GM18517 (cell line): ENCODE results near the gene FDXR.

Source experiments
- ATAC-seq: cut with Tn5 transposase; IDR thresholded peaks from one replicate; pipeline ENCODE4 v1.9.1; 2021; ENCODE audit warnings: mild to moderate bottlenecking, moderate library complexity; ENCODE audit not compliant: unreplicated experiment

FDXR gene

GRCh38 chr17:74859459-74860228 is 13.2 kb downstream of the FDXR start, which contains the start of gene GRIN2C:
TSS of gene GRIN2C (minus strand) at chr17:74859885. CDS start at chr17:74855092, 4,793 bp downstream.
- ATAC-seq: no peak

- ATAC-seq: no peak
These were observed 13.9 kb downstream of the FDXR start for GRCh38 chr17:74858672-74859458.

- ATAC-seq: no peak
These were observed 15.6 kb downstream of the FDXR start for GRCh38 chr17:74857191-74857590.

GRCh38 chr17:74856112-74856511 is 16.7 kb downstream of the FDXR start:
- ATAC-seq: no peak

- no peak for ATAC-seq
These were observed 17.5 kb downstream of the FDXR start for GRCh38 chr17:74855323-74855722.

DNA sequence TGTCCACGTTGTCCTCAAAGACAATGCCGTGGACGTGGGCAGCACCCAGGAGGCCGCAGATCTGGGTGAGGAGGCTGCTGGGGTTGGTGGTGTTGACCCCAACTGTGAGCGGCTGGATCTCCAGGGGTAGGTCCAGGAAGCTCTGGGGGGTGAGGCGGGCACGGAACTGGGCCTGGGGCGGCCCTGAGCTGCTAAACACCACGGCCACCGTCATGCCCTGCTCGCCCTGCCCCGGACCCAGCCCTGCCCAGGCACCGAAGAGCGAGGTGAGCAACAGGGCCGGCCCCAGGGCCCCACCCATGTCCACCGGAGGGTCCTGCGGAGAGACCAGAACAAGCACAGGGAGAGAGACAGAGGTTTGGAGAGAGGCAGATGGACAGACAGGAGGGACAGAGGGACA is 18.0 kb downstream of the FDXR start:
- ATAC-seq: no peak

- no peak for ATAC-seq
These were observed 19.1 kb downstream of the FDXR start for GRCh38 chr17:74853669-74854068.

DNA sequence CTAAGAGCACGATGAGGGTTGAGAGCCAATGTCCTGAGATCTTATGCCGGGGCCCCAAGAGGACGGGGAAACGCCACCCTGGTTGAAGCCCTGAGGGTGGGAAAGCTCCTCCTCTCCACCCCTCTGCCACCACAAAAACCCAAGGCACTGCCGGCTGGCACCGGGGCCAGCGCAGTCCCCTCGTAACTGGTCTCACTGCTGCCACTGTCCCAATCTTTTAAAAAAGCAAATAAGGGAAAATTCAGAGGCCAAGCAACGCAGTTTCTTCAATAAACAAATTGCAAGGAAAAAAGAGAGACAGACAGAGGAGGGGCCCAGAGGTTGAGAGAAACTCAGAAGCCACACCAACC is 19.8 kb downstream of the FDXR start:
- no peak for ATAC-seq

GRCh38 chr17:74852237-74853047 is 20.4 kb downstream of the FDXR start:
- no peak for ATAC-seq

DNA sequence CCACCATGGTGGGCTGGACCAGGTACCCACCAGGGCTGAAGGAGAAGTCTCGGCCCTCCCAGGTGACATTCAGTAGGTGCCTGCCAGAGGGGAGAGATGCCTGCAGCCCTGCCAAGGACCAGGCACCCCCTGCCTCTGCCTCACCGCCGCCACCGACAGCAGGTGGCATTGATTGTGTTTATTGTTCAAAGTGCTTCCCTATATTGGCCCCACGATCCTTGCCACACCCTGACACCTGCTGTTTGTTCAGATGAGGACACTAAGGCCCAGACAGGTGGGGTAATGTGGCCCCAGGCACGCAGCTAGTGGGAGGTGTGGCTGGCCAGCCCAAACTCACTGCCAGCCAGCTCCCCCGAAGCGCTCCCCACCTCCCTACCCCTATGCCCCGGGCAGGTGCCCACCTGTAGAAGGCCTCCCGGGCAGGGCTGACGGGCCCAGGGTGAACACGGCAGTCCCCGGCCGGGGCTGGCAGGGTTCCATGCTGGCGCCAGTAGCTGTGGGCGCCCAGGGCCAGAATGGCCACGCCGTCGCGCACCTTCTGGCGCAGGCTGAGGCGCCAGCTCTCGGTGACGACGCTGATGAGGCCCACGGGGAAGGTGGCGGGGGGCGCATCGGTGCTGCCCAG is 21.1 kb downstream of the FDXR start:
- ATAC-seq: no peak

DNA sequence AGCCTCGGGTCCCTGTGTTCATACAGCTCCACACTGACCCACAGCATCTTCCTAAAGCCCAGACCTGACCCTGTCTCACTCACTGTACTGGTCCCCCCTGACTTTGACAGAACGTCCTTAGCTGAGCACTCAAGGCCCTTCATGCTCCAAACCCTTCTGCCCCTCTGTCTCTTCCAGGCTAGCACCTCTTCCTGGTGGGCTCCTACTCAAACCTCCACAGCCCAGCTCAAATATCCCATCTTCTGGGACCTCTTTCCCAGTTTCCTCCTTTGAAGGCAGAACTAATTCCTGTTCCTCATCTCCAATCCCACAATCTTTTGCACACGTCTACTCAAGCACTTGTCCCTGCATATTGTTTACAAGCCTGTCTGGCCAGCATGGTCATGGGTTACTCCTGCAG is 21.9 kb downstream of the FDXR start:
- no peak for ATAC-seq

DNA sequence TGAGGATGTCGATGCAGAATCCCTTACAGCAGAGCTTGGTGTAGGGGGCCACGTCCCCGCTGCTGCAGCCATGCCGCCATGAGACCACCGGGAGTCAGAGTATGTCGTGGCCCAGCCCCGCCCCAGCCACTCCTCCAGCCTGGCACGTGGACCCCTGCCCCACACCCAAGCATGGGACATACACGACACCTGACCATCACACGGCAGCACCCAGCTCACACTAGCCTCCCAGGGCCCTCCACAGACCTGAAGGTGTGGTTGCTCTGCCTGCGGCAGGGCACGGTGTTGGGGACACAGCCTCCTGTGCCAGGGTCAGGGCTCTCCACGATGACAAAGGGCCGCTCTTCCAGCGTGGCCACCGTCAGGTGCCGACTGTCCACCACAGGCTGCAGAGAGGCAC is 22.5 kb downstream of the FDXR start:
- no peak for ATAC-seq

GRCh38 chr17:74848656-74849399 is 24.0 kb downstream of the FDXR start:
- no peak for ATAC-seq

GRCh38 chr17:74846621-74847020 is 26.2 kb downstream of the FDXR start:
- ATAC-seq: no peak

- no peak for ATAC-seq
These were observed 29.5 kb downstream of the FDXR start for GRCh38 chr17:74843352-74843627.

GRCh38 chr17:74842599-74843351 is 30.0 kb downstream of the FDXR start:
- ATAC-seq: no peak

DNA sequence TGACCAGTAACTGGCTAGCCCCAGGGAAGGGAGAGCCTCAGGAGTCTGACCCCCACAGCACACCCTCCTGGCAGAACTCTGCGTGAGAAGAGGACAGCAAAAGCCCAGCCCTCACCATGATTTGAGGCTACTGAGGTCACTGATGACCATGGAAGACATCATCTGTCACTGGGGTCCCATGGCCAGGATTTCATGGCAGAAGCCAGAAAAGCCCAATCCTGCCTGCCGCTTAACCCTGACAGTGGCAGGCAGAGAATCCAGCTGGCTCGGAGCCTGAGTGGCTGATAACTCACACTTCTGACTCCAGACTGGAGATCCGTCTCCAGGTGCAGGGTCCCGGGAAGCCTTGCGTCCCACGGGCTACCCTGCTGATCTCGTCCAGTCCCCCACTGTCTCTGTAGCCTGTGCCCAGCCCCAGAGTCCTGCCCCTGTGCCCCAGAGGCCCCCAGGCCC is 30.6 kb downstream of the FDXR start:
- ATAC-seq: no peak

GRCh38 chr17:74840989-74841666 is 31.7 kb downstream of the FDXR start:
- ATAC-seq: no peak
